ENCODE measurements around the gene LGI4.

DNA sequence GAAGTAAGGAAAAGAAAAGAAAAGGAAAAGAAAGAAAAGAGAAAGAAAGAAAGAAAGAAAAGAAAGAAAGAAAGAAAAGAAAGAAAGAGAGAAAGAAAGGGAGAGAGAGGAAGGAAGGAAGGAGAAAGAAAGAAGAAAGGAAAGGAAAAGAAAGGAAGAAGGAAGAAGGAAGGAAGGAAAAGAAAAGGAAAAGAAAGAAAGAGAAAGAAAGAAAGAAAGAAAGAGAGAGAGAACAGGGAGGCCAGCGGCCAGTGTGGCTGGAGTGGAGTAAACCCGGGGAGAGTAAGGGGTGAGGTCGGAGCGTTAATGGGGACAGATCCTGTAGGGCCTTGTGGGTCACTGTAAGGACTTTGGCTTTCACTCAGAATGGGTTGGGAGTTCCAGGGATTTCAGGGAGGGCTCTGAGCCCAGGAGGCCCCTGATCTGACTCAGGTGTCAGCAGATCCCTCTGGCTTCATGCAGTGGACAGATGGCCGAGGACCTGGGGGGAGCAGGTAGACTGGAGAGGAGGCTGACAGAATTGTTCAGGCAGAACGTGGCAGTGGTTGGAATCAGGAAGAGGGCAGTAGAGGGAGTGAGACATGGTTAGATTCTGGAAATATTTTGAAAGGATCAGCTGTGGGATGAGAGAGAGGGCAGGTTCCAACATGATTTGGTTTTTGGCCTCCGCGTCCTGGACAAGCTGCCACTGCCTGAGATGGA, 39.0 kb downstream of the LGI4 start:
- TF ChIP-seq, protein P1, sequence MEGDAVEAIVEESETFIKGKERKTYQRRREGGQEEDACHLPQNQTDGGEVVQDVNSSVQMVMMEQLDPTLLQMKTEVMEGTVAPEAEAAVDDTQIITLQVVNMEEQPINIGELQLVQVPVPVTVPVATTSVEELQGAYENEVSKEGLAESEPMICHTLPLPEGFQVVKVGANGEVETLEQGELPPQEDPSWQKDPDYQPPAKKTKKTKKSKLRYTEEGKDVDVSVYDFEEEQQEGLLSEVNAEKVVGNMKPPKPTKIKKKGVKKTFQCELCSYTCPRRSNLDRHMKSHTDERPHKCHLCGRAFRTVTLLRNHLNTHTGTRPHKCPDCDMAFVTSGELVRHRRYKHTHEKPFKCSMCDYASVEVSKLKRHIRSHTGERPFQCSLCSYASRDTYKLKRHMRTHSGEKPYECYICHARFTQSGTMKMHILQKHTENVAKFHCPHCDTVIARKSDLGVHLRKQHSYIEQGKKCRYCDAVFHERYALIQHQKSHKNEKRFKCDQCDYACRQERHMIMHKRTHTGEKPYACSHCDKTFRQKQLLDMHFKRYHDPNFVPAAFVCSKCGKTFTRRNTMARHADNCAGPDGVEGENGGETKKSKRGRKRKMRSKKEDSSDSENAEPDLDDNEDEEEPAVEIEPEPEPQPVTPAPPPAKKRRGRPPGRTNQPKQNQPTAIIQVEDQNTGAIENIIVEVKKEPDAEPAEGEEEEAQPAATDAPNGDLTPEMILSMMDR (IDR thresholded peaks at IDR 0.05): no peak
- TF ChIP-seq POLR2A (IDR thresholded peaks at IDR 0.05): no peak
